HG03135 (cell line): ENCODE results near the gene SKI.

Source experiments
- ATAC-seq: cut with Tn5 transposase; IDR thresholded peaks from one replicate; pipeline ENCODE4 v1.9.1; 2021; ENCODE audit warnings: mild to moderate bottlenecking, moderate library complexity; ENCODE audit not compliant: unreplicated experiment

SKI gene

GRCh38 chr1:2273401-2274090 lies 45.4 kb downstream of the SKI start:
- no peak for ATAC-seq

- no peak for ATAC-seq
Observed at GRCh38 chr1:2274231-2274928, 46.3 kb downstream of the SKI start.

GRCh38 chr1:2274929-2275475 lies 46.9 kb downstream of the SKI start:
- no peak for ATAC-seq

DNA sequence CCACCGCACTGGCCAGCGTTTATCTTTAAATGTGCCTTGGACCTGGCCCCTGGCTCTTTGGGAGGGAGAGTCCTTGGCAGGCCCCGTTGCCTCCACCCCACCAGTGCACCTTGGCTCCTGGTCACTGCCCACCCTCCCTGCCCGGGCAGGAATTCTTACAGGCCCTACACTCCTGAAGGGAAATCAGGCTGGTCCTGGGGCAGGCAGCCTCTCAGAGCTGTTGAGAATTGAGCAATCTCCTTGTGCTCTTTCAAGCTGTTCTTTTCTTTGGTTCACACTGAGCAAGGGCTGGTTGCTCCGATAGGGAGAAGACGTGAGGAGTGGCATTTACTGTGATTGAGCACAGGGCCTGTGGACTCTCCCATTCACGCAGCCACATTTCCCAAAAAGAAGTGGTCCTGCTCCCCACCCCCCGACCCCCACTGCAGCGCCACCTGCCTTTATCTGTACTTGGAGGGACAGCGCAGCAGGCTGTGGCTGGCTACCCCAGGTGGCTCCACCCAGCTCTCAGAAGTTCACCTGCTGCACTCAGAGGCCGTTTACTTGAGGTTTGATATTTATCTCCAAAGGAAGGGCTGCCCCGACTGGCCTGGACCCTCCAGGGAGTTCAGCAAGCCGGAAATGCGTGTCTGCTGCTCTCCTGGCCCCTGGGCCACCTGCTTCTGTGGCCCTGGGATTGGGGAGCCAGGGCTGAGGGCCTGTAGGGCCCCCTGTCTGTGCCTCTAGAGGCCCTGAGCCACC lies 47.8 kb downstream of the SKI start:
- no peak for ATAC-seq

- ATAC-seq = no peak
Observed at GRCh38 chr1:2276803-2277580, 48.9 kb downstream of the SKI start.

DNA sequence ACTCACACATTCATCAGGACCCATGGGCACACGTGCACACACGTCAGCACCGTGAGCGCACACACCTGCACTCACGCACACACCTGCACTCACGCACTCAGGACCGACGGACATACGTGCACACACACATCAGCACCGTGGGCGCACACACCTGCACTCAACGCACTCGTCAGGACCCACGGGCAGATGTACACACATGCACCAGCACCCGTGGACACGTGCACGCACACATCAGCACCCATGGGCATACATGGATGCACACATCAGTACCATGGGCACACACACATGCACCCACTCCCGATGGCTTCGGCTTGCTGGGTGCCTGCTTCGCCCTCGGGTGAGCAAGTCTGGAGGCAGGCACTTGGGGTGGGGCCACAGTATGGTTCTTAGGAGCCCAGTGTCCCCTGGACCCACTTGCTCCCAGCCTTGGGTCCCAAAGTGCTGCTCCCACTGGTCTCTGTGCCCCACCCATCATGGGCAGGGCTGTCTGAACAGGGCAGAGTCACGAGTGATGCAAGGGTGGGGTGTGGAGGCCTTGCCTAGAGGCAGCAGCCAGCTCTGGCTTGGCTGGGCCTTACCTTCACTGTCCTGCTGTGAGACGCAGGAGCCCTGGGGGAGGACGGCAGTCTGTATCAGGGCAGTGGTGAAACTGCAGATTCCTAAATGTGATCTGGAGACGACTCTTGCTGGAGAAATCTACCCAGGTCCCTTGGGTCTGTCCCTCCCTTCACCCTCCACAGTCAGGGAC lies 49.8 kb downstream of the SKI start:
- ATAC-seq = no peak

DNA sequence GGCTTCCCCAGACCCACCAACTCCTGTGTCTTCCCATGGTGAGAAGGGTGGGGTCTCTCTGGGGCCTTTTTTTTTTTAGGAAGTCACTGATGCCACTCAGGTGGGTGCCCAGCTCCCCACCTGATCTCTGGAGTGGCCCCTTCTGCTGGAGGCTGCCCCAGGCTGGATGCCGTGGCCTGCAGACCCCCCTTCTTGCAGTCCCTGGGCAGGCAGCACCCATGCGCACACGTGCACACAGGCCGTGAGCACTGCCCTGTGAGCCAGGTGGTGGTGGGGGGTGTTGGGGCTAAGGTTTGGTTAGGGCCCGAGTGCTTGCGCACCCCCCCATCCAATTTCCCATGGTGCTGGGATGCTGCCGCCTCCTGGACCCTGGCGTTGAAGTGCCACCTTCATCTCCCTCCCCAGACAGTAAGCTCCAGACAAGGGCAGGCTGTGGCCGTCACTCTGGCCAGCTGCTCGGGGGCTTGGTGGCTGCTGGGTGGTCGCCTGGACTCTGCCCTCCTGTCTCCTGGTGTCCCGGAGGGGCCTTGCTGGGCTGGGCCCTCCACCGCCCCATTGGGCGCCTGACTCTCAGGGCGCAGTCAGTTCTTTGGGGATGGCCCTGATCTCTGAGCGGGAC lies 50.6 kb downstream of the SKI start:
- no peak for ATAC-seq

GRCh38 chr1:2279210-2279639 lies 51.1 kb downstream of the SKI start:
- ATAC-seq = no peak

DNA sequence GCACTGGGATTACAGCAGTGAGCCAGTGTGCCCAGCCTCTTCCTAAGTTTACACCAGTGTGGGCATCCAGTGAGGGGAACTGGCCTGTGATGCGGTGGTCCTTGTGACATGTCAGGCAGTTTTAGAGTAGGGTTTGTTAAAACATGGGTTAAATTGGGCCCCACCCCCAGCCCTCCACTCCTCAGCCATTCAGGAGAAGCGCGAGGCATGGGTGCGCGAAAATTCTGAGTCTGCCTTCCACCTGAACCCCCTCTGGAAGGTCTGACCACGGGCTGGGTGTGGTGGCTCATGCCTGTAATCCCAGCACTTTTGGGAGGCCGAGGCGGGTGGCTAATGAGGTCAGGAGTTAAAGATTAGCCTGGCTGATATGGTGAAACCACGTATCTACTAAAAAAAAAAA lies 51.7 kb downstream of the SKI start:
- ATAC-seq = no peak

DNA sequence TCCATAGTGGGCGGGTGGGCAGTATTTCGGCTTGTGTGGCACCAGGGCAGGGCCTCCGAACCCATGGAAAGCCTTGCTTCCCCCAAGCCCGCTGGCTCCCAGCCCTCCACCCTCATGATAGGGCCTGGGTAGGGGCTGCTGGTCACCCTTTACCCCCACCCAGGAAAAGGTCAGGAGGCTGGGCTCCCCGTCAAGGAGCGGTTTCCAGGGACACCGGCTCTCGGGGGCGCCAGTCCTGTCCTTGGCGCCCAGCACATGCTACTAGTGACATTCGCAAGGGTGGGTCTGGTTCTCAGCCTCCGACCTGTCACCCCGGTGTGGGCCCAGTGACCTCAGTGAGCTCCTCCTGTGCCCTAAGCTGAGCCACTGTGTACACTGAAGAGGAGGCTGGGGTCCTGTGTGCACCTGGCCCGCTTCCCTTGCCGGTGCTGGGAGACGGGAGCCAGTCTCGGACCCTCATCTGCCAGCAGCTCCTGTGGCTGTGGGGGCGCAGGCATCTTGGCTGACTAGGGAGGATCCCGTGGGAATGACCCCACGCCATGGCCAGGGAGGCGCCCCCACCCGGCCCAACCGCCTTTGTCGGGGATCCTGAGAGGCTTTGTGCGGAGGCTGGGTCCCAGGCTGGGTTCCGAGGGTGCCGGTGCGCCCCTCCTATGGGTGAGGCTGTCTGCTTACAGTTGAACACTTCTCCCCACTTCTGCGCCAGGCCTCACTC lies 54.6 kb downstream of the SKI start:
- no peak for ATAC-seq

GRCh38 chr1:2283371-2283990 lies 55.4 kb downstream of the SKI start:
- ATAC-seq = no peak

DNA sequence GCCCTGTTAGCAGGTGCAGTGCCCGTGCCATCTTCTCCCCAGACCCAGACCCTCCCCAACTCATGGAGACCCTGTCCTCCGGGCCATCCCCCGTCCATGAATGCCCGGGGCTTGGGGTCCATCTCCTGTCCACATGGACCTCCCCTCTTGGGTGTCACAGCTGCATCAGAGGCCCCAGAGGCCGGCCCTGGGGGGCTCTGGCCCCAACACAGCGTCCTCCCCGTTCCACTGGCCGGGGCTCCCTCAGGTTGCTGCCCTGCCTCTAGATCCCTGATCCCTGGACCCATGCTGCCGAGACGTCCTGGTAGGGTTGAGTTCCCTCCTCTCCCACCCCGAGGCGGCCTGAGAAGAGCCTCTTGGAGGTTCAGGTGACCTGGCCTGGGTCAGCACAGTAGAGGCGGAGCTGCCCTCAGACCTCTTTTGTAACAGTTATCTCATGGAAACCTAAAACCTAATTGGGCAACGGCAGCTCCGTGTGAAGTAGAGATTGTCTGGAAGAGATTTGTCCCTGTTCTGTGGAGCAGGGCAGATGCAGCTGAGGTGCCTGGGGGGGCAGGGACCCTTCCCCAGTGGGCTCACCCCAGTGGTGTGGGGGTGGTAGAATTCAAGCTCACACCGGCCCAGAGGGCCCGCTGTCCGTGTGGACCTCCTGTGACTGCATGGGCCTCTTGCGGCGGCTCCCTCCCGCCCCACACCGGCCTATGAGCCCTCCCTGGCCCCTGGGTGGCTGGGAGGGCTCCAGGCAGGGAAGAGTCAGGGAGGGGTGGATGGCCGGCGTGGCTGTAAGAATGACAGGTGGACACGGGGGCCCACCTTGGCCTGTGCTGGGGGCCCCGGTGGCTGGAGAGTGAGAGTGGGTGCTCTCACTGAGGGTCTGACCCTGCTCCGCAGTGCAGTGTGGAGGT lies 56.1 kb downstream of the SKI start:
- no peak for ATAC-seq

- ATAC-seq = no peak
Observed at GRCh38 chr1:2284932-2285331, 56.8 kb downstream of the SKI start.

DNA sequence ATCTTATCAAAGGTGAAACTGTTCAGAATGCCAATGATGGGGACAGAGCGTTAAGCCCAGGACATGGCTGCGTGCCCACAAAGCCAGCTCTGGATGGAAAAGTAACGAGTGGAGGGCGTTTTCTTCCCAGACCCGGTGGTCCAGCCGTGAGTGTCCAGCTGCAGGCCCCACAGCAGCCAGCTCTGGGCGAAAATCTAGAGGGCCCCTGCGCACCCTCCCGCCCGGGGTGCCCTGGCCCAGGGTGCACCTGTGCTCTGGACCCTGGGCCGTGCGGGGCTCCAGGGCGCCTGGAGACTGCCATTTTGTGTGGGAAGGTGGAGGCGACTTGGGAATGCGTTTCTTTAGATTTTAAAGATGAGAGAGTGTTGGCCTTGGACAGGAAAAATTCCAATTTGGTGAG lies 58.8 kb downstream of the SKI start:
- ATAC-seq = no peak

DNA sequence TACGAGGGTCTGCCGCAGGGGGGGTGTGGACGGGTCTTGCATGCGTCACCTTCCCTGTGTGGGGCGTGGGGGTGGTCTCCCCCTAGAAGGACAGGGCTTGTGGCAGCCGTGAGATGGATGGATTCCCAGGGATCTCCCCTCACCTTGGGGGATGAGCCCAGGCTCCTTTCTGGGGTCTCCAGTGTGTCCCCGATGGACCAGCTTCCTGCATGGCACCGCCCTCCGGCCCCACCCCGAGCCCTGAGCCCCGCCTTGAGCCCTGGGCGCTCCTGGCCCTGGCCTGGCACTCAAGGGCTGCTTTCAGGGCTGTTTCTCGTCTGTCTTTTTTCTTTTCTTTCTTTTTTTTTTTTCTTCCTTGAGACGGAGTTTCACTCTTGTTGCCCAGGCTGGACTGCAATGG lies 59.5 kb downstream of the SKI start:
- no peak for ATAC-seq

- ATAC-seq = no peak
Observed at GRCh38 chr1:2288311-2288710, 60.2 kb downstream of the SKI start.

DNA sequence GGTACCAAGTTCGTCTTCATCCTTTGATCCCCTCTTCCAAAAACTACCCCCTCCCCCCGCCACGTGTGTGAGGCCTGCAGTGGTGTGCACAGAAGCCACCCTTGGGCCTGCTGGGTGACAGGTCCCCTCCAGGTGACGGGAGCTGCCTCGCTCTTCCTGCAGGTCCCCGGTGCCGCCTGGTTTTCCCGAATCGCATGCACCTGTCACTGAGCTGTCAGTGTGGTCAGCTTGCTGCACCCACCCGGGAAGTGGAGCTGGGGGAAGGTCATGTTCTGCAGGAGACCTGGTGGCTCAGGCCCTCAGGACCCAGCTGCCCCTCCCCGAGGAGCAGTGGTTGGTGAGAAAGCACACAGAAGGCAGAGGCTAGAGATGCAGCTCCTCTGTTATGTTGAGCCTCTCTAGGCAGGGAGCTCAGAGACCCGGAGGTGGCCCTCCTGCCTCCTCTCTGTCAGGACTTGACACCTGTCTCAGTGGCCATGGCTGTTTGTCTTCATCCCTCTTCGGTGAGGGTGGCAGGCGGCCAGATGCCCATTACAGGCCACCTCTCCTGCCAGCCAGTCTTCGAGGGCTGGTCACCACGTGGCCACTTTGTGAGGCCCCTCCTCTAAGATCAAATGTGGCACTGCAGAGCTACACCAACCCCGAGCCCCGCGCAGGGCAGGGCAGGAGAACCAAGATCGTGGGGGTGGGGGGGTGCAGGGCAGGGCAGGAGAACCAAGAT lies 60.9 kb downstream of the SKI start:
- ATAC-seq = no peak
